ENCODE data around the gene FXYD6.
A peak's percentile ranks its signal among the peaks of the same experiment; 100 is the strongest.
"Not testable (repeated sequence)": the region's sequence is repeated elsewhere in the genome, so short reads cannot be mapped to it uniquely, and the experiment has no call there.

The FXYD6 gene

GRCh38 chr11:117876341-117877119, at the start of gene FXYD6:
FXYD6 (minus strand) TSS chr11:117876658; CDS start chr11:117842776, 33,882 bp downstream.
- DNase-seq, result peak in 1 of 2 experiments; percentile 41

- DNase-seq, result not testable (repeated sequence)
Measured at GRCh38 chr11:117926166-117926565, 49.7 kb upstream of the FXYD6 start.

- DNase-seq, result no peak
Measured at GRCh38 chr11:117925198-117925925, 48.9 kb upstream of the FXYD6 start.

GRCh38 chr11:117924631-117925170, 48.2 kb upstream of the FXYD6 start:
- no peak for DNase-seq

DNA sequence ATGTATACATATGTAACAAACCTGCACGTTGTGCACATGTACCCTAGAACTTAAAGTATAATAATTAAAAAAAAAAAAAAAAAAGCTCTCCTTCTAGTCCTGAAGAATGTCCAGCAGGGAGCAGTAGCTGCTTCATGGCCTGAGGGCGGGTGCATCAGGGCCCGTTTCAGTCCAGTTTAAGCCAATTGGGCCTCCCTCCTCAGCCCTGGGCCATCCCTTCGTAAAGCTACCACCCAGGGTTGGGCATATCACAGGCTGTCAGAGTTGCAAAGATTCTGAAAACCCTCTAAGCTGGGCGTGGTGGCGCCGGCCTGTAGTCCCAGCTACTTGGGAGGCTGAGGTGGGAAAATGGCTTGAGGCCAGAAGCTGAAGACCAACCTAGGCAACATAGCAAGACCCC, 47.3 kb upstream of the FXYD6 start:
- no peak for DNase-seq

DNA sequence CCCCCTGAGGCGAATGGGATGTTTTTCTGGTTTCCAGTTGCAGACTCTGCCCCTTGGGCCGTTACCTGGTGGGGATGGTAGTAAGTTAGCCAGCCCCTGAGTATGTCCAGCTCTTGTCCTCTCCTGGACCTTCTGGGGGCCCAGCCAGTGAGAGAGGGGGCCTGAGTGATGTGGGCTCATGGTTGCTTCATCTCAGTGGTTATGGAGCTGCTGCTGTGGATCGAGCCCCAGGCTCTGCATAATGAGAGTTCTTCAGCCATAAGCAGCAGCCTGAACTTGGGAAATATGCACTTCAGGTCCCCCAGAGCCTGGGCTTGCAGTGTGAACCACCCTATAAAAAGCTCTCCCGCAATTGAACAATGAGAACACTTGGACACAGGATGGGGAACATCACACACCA, 46.8 kb upstream of the FXYD6 start:
- no peak for DNase-seq

DNA sequence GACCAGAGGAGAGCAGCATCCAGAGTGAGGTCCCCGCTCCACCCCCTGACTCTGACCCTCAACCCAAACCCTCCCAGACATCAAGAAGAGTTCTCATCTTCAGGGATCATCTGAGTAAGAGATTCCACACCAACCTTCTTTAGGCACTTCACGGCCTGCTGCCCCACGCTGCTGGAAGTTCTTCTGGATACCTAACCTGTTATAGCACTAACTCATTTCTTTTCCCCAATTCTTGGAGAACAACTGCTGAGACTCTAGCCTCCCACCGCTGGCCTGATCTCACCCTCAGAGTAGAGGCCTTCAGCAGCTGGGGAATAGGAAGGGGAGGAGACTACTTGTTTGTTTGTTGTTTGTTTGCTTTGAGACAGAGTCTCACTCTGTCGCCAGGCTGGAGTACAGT, 45.4 kb upstream of the FXYD6 start:
- no peak for DNase-seq

GRCh38 chr11:117921456-117921855, 45.0 kb upstream of the FXYD6 start:
- DNase-seq, result no peak

DNA sequence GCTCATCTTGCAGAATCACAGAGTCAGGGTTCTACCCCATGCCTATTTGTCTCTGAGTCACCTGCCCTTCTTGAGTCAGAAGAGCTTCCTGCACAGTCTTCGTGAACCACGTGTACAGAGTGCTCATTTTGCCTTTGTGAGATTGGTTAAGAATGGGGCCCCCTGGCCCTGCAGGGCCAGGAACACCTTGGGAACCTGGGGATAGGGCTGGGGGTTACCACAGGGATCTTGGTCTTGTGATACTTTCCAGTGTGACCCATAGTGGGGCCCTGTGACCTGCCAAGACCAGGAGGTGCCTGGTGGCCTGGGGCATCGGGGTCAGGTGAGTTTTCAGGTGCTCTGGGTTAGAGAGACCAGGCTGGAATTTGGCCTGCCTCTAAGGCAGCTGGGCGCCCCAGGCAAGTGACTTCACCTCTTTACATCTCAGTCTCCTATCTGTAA, 43.3 kb upstream of the FXYD6 start:
- no peak for DNase-seq

- no peak for DNase-seq
Measured at GRCh38 chr11:117919341-117919740, 42.9 kb upstream of the FXYD6 start.

- no peak for DNase-seq
Measured at GRCh38 chr11:117918366-117919255, 42.2 kb upstream of the FXYD6 start.

GRCh38 chr11:117917591-117918151, 41.2 kb upstream of the FXYD6 start:
- no peak for DNase-seq

- no peak for DNase-seq
Measured at GRCh38 chr11:117916956-117917355, 40.5 kb upstream of the FXYD6 start.

DNA sequence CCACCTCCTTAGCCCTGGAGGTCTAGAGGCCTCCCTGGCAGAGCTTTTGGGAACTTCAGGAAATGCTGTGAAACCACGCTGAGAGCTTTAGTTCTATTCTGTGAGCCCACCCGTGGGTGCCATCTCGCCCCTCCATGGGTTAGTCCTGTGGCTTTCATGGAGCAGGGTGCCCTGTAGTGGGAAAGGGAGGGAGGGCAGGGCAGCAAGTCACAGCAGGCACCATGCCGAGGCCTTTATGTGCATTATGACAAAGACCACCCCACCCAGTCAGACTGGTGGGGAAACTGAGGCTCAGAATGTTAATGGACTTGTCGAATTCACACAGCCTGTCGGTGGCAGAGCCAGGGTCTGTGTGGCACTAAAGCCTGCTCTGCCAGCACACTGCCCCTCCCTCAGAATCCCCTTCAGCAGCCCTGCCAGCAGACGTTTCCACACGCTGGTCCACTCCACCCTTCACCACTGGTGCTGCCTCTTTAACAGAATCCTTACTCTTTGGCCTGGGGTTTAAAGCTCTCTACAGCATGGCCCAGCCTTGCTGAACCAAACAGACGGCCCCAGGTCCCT, 39.3 kb upstream of the FXYD6 start:
- no peak for DNase-seq

DNA sequence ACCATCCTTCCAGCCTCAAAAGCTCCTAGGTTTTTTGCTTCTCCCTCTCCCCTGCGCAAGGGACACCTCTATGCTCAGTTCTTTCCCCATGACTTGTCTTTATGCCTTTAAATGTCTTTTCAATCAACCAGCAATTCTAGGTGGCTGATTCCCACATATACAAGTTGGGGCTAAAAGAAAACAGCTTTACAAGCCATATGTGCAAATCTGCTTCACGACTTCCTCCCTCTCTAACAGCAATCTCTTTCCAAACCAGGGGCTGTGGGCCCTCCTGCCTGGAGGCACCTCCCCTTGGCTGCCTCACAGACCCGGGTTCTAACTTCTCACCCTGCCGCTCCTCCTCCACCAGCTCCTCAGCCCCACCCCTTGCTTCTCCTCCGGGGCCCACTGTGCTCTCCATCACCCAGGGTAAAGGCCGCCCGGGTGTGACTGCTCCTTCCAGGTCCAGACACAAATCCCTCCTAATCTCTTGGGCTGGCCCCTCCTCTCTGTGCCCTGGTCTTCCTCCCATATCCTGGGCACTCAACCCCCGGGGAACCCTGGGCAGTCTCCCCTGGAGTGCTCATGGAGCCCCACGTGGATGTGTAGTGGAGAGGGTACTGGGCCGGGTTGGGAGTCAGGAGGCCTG, 38.6 kb upstream of the FXYD6 start:
- no peak for DNase-seq

- DNase-seq, result no peak
Measured at GRCh38 chr11:117914398-117914761, 37.9 kb upstream of the FXYD6 start.

- DNase-seq, result no peak
Measured at GRCh38 chr11:117913736-117914397, 37.4 kb upstream of the FXYD6 start.

DNA sequence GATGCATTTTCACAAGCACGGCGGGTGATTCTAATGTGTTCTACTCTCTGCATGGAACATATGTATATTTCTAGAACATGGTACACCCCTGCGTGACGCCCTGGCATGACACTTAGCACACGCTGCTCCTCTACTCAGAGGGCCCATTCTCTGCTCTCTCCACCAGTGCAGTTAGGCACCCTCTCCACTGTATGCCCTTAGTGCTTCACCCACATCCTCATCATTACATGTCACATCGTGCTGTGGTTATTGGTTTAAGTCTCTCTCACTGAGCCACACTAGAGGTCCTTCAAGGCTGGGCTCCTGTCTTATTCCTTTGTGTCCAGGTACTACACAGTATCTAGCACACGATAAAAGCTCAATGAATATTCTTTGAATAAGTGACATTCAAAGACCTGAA, 36.0 kb upstream of the FXYD6 start:
- DNase-seq, result no peak

- DNase-seq, result no peak
Measured at GRCh38 chr11:117911694-117912093, 35.2 kb upstream of the FXYD6 start.

DNA sequence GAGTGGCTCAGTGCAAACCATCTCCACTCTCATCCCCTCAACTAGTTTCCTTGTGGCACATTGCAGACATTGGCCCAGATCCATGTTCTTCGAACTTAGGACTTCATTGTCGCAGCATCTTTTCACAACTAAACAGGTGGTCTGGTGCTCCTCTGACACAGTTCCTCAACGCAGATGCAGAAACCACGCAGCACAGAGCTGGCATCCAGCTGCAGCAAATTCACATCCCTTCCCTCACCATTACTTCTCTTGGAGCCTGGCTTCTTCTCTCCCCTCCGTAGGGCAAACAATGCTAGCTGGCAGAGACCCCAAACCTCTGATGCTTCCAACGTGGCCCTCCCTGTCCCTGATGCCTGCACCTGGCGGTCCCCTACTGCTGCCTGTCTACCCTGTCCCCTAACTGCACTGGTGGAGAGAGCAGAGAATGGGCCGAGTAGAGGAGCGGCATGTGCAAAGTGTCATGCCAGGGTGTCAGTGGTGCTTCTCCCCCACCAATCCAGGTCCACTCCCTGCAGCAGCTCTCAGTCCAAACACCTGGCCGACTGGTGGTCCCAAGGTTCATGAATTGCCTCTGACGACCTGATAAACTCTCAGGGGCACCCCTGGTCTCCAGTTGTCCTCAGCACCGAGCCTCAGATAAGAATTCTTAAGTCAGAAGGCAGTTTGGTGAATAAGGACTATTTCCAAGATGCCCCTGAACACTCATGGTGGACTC, 34.6 kb upstream of the FXYD6 start:
- no peak for DNase-seq

DNA sequence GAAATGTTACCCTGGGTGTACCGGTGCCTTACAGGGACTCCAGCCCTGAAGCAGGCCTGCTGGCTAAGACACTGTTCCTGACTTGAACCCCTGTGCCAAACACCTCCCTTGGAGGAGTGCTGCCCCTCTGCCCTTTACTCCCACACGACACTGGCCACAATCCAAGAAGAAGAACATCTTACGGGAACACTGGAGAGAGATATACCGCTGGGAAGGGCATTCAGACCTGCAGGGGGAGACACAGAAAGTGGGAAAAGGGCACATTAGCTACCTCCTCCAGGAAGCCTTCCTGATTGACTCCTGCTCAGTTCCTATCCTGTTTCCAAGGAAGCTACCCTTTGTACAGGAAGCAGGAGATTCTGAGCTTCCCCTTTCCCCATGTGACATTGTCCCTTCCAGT, 34.1 kb upstream of the FXYD6 start:
- DNase-seq, result no peak
